NCI-H146 (cell line): ENCODE measurements around the gene ZNF513.
A peak's percentile ranks its signal among the peaks of the same experiment; 100 is the strongest.

Source experiments
- DNase-seq: peaks from one replicate; lab custom pipeline; 2025; lab: John Stamatoyannopoulos, UW

ZNF513 gene

DNA sequence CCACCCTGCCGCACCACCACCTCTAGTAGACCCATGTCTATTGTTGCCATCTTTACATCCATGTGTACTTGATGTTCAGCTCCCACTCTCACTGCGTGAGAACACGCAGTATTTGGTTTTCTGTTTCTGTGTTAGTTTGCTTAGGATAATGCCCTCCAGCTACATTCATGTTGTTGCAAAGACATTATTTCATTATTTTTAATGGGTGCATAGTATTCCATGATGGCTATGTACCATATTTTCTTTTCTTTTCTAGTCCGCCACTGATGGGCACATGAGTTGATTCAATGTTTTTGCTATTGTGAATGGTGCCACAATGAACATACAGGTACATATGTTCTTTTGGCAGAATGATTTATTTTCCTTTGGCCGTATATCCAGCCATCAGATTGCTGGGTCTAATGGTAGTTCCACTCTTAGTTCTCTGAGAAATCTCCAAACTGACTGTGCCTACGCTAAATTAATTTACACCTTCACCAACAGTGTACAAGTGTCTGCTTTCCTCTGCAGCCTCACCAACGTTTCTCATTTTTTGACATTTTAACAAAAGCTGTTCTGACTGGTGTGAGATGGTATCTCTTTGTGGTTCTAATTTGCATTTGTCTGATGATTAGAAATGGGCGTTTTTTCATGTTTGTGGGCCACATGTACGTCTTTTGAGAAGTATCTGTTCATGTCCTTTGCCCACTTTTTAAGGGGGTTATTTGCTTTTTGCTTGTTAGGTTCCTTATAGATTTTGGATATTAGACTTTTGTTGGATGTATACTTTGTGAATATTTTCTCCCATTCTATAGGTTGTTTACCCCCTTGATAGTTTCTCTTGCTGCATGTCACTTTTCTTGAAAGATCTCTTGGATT is 10.5 kb upstream of the ZNF513 start:
- no peak for DNase-seq

DNA sequence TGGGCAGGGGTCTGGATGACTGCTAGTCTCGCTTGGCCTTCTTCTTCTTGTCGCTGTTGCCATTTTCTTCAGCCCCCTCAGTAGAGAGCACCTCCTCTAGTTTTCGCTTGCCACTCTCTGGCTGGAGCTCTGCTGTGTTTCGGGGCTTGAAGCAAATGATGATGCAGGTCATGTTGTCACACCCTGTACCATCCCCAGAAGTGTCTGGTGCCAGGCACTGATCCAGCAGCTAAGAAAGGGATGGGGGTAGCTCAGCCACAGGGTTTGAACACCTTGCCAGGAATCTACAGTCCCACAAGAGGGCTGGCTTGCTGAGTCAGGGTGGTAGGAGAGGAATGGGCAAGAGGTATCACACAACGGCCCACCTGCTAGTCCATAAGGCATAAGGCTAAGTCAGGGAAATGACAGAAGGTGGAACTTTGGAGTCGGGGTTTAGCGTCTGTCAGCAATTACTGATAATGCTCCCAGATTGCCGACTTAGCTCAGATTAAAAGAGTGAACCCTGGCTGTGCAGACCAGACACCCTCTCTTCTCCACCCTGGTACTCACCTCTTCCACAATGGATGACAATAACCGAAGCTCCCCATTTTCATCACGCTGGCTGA is 1.1 kb upstream of the ZNF513 start:
- no peak for DNase-seq

DNA sequence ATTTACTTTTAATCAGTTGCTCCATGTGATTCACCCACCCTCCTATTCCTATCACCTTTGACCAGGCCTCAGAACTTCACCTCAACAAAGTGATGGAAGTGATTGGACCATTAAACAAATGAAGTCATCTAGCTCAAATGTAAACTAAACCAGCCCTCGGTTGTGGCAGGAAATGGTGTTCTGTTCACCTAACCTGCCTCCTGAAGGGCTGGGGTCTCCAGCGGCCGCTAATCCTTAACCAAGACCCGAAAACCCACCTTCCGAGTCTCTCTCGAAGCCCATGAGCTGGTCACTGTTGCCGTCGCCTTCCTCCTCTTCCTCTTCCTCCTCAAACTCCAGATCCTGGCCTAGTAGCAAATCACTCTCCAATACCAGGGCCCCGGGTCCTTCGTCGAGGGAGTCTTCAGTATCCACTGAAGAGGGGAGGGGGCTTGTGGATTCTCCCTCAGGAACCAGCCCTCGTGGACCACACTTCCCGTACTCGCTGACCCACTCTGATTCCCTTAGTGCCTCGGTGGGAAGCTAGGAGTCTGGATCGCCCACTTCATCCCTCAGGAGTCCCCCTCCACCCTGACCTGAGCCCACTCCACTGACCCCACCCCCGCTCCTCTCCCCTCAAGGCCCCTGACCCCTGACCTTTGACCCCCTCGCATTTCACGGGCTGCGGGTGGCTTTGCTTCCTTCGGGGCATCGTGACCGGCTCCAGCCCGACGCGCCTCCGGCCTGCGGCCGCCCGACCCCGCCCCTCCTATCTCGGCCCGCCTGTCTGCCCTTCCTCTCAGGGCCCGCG is 503 bp downstream of the ZNF513 start:
- peak; percentile 75 for DNase-seq

DNA sequence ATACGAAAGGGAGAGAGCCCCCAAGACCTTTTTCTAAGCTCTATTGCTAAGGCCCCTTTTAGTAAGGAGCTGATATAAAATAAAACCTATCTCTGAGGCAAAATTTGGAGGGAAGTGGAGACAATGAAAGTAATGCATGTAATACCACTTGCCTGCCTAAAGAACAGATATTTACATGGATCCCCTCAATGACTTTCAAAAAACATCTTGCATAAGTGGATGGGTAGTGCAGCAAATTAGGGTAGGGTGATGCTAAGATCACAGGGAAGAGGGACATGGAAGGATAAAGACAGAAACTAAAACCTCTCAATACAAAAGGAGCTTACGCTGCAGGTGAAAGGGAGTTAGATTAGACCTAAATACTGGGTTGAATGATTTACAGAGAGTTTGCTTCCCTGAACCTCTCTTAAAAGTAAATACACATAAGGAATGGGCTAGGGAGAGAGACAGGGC is 1.1 kb downstream of the ZNF513 start:
- DNase-seq: no peak

DNA sequence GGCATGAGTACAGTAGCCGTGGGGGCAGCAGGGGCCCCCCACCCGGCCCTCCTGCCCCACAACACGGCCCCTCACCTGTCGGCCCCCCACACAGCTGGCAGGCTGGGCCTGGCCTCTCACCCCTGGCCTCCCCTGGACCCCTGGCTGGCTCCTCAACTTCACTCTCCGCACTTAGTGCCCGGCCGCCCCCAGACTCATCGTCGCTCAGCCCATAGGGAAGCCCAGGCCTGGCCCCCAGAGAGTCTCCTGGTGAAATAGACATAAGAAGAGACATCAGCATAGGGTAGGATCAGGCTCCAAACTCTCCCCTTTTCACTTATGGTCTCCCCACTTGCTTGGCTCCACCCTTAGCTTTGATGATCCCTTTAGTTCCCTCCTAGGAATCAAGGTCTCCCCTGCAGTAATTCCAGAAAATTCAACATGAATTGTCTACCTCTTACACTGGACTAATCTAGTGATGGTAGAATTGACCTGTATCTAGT is 1.7 kb downstream of the ZNF513 start:
- DNase-seq: no peak

DNA sequence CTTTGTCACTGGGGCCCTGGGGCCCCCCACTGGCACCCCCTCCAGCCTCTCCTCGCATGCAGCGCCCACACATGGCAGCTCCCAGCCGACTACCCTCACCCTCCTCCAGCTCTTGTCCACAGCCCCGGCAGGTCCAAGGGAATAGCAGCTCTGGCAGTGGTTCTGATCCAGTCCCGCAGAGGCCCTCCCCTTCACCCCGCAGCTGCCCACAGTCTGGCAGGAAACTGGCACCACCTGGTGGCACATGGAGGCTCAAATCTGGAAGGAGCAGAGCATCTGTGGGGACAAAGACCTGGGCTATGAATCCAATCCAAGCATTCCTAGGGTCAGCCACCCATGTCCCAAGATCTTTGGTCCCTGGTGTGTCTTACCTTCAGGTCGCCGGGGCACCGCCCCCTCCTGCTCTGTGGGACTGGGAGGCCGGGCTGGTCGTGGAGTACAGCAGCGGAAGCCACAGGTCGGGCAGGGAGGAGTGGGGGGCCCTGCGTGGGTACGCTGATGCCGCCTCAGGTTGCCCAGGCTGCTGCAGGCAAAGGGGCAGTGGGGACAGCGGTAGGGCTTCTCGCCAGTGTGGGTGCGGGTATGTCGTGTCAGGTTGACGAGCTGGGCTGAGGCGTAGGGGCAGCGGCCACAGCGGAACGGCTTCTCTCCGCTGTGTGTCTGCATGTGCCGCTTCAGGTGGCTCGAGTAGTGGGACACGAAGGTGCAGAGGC is 2.3 kb downstream of the ZNF513 start:
- DNase-seq: no peak

DNA sequence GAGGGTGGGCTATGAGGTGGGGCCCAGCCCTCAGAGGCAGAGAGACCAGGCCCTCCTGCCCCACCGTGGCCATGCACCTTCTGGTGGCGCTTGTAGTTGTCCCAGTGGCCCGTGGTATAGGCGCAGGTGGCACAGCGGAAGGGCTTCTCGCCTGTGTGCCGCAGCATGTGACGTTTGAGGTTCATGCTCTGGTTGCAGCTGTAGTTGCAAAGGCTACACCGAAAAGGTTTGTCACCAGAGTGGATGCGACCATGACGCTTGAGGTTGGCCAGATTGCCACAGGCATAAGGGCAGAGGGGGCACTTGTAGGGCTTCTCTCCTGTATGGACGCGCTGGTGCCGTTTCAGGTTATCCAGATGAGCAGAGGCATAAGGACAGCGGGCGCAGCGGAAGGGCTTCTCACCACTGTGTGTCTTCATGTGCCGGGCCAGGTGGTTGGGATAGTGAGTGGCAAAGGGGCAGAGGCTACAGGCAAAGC is 2.9 kb downstream of the ZNF513 start:
- no peak for DNase-seq

DNA sequence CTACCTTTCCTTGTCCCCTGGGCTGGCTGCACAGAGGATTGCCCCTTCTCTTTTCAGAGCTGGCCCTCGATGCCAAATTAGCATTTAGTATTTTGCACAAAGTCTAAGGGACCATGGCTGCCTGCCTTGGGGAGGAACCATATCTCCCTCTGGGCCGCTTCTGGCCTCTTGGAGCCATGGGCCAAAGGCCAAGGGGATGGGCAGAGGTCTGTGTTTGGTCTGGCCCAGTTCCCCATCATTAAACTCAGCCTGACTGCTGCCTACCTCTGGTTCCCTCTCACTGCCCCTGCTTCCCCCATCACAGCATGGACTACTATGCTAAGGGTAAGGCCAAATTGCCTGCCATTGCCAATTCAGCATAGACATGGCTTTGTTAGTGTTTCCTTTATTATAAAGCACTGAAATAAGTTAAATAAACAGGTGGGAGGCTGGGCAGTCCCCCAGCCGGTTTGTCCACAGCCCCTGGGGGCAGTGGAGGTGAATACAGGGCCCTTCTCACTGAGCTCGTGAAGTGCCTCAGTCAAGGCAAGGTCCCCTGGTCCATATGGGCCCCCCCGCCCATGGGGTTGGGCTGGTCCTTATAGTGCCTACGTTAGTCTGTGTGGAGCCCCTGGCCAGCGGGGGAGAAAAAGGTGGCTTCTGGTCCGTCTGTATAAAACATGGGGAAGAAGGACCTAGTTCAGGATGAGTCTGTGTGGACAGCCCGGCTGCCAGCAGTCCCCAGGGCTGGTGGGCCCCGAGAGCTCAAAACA is 3.5 kb downstream of the ZNF513 start:
- no peak for DNase-seq

DNA sequence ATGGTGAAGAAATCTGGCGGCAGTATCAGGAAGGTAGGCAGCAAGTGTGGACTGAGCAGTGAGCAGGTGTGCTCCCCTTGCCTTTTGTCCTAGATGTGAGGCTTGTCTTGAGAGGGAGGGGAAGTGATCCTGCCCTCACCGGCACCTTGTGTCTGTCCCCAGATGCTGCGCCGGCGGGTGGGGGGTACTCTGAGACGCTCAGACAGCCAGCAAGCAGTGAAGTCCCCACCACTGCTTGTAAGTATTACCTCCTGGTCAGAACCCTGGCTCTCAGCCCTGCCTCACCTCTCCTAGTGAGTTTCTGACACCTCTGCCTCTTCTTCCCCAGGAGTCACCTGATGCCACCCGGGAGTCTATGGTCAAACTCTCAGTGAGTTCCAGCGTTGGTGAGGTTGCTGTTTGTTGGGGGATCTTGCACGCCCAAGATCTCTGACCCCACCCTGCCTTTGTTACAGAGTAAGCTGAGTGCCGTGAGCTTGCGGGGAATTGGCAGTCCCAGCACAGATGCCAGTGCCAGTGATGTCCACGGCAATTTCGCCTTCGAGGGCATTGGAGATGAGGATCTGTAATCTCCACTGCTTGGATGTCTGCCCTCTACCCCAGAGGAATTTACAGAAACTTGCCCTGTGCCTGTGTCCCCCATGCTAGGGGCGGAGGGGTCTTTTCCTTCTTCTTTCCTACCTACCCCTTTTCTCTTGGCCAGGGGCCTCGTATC is 4.2 kb downstream of the ZNF513 start:
- no peak for DNase-seq

DNA sequence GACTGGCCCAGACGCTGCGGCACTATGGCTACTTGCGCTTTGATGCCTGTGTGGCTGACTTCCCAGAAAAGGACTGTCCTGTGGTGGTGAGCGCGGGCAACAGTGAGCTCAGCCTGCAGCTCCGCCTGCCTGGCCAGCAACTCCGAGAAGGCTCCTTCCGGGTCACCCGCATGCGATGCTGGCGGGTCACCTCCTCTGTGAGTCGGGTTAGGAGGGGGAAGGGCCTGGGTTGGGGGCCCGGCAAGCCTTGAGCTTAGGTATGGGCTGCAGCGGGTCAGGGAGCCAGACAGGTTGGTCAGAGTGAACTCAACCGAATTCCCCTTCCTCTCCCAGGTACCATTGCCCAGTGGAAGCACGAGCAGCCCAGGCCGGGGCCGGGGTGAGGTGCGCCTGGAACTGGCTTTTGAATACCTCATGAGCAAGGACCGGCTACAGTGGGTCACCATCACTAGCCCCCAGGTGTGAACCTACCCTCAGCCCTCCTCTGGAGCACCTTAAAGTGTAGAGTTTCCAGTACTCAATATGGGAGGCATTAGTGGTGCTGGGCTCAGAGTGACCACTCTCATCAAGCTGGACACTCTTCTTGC is 4.9 kb downstream of the ZNF513 start:
- DNase-seq: no peak

DNA sequence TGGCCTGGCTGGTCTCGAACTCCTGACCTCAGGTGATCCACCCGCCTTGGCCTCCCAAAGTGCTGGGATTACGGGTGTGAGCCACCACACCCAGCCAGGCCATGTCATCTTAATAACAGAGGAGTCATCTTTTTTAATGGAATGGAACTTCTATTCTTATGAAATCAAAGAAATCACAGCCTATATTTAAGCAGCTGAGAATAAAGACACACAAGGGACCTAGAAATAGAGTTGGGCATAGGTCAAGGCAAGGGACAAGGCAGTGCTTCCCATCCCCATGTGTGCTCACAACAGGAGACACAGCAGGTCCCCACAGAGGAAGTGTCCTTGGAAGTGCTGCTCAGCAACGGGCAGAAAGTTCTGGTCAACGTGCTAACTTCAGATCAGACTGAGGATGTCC is 7.0 kb downstream of the ZNF513 start:
- no peak for DNase-seq

DNA sequence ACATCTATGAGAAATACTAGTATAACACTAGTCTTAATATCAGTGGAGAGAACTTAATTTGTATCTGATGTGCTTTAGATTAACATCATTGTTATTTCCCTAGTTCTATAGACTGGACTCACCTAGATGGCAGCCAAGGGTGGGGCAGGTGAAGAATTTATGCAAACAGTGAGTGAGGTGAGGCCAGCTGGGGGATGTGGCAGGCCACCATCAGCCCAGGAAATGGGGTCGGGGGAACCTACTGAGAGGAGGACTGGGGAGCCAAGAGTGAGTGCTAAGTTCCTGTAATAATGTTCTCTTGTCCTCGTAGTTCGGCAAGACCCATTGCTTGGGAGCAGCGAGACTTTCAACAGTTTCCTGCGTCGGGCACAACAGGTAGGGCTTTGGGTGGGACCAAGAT is 7.6 kb downstream of the ZNF513 start:
- no peak for DNase-seq

DNA sequence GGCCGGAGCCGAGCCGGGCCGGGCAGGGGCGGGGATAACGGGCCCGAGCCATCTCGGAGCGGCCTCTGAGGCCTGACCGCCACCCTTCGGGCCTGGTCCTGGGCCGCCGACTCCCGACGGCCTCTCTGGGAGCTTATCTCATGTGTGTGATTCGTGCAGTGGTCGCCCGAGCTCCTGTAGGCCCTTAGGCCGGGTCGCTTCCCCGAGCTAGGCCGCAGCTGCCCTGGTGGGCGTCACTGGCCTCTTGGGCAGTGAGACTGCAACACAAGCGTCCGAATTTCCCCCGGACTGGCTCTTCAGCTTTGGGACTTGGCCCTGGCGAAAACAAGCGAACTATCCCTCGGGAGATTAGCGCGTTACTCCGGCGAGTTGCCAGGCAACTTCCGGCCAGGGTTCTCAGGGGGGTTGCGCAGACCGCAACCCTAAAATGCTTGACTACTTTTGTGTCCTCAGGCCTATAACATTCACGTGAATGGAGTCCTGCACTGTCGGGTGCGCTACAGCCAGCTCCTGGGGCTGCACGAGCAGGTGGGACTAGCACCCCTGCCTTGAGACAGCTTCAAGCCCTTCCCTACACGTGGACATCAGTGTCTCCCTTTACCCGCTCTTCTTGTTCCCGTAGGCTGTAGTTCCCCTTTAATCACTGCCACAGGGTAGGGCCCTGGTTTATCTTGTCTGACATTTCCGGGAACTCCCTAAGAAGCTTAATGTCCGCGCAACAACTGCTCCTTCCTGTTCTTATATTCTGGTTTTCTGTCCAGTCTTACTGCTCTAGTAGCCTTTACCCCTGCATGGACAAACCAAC is 9.5 kb downstream of the ZNF513 start:
- peak; percentile 69 for DNase-seq

DNA sequence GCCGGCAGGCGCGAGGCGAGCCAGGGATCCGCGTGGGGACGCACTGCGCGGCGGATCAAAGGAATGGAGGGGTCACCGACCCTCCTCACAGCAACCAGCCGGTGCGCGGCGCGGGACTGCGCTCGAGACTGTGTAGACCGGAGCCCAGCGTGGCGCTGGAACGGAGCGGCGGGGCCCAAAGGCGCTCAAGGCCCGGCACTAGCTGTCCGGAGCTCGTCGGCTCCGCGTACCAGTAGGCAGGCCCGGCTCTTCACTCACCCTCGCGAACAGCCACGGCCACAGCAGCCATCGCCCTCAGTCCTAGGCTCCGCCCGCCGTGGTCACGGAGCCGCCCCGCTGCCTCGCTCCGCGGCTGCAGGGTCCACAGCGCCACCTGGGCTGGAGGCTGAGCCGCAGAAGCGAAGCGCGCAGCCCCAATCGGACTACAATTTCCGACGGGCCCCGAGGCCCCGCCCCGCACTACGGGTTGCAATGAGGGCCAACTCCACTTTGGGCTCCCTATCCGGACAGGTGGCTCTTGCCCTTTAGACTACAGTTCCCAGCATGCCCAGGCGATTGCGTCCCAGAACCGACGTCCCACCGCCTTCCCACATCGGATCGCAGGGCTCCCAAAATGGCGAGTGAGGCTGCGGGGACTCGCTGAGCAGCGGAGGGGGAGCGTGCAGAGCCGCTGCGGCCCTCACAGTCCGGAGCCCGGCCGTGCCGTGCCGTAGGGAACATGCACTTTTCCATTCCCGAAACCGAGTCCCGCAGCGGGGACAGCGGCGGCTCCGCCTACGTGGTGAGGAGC is 10.3 kb downstream of the ZNF513 start, which contains the start of the genes EIF2B4 and SNX17:
Gene EIF2B4, minus strand, starts transcription at position 313 of the 790 bp plus-strand sequence. Its CDS starts 24 bp downstream, at position 289.
Gene SNX17, plus strand, starts transcription at position 591 of the 790 bp plus-strand sequence. Its CDS starts 128 bp downstream, at position 719.
- DNase-seq: peak; percentile 98

DNA sequence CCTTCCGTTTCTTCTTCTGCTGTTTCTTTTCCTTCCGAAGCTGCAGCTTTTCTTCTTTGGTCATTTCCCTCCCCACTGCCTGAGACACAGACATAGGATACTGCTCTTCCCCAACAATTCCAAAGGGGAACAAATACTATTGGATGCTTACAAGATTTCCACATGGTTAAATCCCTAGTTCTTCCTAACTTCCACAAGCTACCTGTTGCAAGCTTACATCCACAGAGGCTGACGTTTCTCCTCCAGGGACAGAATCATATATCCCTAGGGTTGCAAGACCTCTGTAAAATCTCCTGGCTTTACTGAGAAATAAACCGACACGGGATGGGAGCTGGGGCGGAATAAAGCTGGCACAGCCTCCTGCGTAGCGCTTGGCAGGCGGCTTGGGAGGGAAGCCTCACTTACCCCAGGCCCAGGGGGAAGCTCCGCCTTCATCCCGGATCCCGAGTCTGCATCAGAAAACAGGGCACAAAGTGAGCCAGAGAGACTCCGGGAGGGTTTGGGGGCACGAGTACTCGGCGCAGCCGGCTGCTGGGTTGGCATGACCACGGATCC is 11.0 kb downstream of the ZNF513 start:
- peak; percentile 61 for DNase-seq

DNA sequence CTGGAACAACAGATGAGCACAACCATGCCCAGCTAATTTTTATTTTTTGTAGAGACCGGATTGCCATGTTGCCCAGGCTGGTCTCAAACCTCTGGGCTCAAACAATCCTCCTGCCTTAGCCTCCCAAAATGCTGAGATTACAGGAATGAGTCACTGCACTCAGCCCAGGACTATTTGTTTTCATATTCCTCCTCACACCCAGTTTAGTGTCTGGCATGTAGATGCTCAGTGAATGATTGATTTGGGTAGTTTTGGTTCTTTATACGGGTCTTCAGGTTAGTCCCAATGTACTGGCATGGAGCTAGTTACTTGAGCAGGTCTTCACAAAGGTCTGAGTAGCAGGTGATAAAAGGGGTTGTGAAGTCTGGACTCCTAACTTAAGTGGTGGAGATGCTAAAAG is 16.6 kb downstream of the ZNF513 start:
- no peak for DNase-seq

DNA sequence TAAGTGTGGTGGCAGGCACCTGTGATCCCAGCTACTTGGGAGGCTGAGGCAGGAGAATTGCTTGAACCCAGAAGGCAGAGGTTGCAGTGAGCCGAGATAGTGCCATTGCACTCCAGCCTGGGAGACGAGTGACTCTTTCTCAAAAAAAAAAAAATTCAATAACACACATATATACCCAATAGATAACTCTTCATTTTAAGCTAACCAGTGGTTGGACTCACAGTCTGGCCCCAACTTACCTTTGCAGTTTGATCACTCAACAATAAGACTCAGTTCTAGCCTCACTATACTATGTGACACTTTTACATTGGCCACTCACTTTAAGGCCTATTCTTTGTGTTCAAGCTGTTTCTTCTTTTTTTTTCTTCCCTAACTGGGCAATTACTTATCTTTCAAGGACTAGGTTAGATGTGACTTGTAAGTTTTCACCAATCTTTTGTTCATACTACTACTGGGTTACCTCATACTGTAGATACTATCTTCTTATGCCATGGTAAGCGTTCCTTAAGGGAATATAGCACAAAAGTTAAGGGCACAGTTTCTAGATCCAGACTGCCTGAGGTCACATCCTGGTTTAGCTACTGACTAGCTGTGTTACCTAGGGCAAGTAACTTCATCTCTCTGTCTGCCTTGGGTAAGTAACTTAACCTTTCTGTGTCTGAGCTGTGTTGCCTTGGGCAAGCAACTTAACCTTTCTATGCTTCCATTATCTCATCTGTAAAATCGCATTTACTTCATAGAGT is 17.7 kb downstream of the ZNF513 start:
- no peak for DNase-seq
